OCI-LY1 (cell line): Measurements from ENCODE around the gene CDH13.
A peak's percentile ranks its signal among the peaks of the same experiment; 100 is the strongest.

ENCODE experiments used
- H2AFZ ChIP-seq: fragments of 200-600 bp; sonication (generic), shearing (Covaris generic); 2 replicates; pipeline ENCODE4 v1.6.0; 2014; ENCODE audit warnings: antibody characterized with exemption, mild to moderate bottlenecking, low read length
- H3F3A ChIP-seq: fragments of 200-600 bp; sonication (generic), shearing (Covaris generic); 2 replicates; pipeline ENCODE4 v1.6.0; 2014; ENCODE audit warnings: mild to moderate bottlenecking, antibody characterized with exemption, low read length, moderate library complexity; ENCODE audit not compliant: insufficient read depth
- H3K27ac ChIP-seq: fragments of 200-600 bp; sonication (generic); 2 replicates; pipeline ENCODE4 v1.5.1; 2014; ENCODE audit warnings: low read length, mixed run types, mild to moderate bottlenecking, low read depth; ENCODE audit not compliant: poor library complexity, severe bottlenecking
- H3K27me3 ChIP-seq: fragments of 200-600 bp; sonication (generic); 2 replicates; pipeline ENCODE4 v1.6.0; 2014; ENCODE audit warnings: antibody characterized with exemption, mild to moderate bottlenecking, low read length, moderate library complexity; ENCODE audit not compliant: insufficient read depth
- H3K36me3 ChIP-seq: fragments of 200-600 bp; sonication (generic); 2 replicates; pipeline ENCODE4 v1.6.1; 2014; ENCODE audit warnings: mild to moderate bottlenecking, antibody characterized with exemption, low read length, moderate library complexity, mixed read lengths; ENCODE audit not compliant: insufficient read depth
- H3K4me1 ChIP-seq: fragments of 200-600 bp; sonication (generic); 2 replicates; pipeline ENCODE4 v1.5.1; 2014; ENCODE audit warnings: mild to moderate bottlenecking, low read length, moderate library complexity; ENCODE audit not compliant: insufficient read depth, severe bottlenecking
- H3K4me2 ChIP-seq: fragments of 200-600 bp; sonication (generic), shearing (Covaris generic); 2 replicates; pipeline ENCODE4 v1.6.1; 2014; ENCODE audit warnings: low read length
- H3K4me3 ChIP-seq: fragments of 200-600 bp; sonication (generic); 2 replicates; pipeline ENCODE4 v1.5.1; 2014; ENCODE audit warnings: low read length, low read depth, mild to moderate bottlenecking, mixed read lengths; ENCODE audit not compliant: poor library complexity, severe bottlenecking
- H3K79me2 ChIP-seq: fragments of 200-600 bp; shearing (Covaris generic); 2 replicates; pipeline ENCODE4 v1.6.1; 2016; ENCODE audit warnings: mixed run types, low read length, mixed read lengths; ENCODE audit not compliant: insufficient read depth
- H3K9ac ChIP-seq: fragments of 200-600 bp; sonication (generic), shearing (Covaris generic); 2 replicates; pipeline ENCODE4 v1.6.1; 2014; ENCODE audit warnings: mild to moderate bottlenecking, low read length, mixed read lengths
- H3K9me2 ChIP-seq: fragments of 200-600 bp; sonication (generic), shearing (Covaris generic); 2 replicates; pipeline ENCODE4 v1.6.1; 2014; ENCODE audit warnings: low read depth, mild to moderate bottlenecking, low read length, mixed read lengths
- H3K9me3 ChIP-seq: fragments of 200-600 bp; shearing (Covaris generic); 2 replicates; pipeline ENCODE4 v1.6.1; 2014; ENCODE audit warnings: low read length, mixed read lengths
- H4K20me1 ChIP-seq: fragments of 200-600 bp; sonication (generic), shearing (Covaris generic); 2 replicates; pipeline ENCODE4 v1.6.0; 2016; ENCODE audit warnings: mild to moderate bottlenecking, low read length; ENCODE audit not compliant: insufficient read depth
- CTCF ChIP-seq: fragments of 200-600 bp; sonication (generic), shearing (Covaris generic); IDR thresholded peaks from 2 replicates; pipeline ENCODE4 v1.5.1; 2017; ENCODE audit warnings: mild to moderate bottlenecking, antibody characterized with exemption, low read length, moderate library complexity, mixed read lengths
- EZH2 ChIP-seq: fragments of 200-600 bp; sonication (generic), shearing (Covaris generic); IDR thresholded peaks from 2 replicates; pipeline ENCODE4 v1.8.0; 2017; ENCODE audit warnings: borderline replicate concordance, mixed run types, mild to moderate bottlenecking, antibody characterized with exemption, low read length, moderate library complexity, mixed read lengths

CDH13 gene

GRCh38 chr16:83356266-83356665, 729.5 kb downstream of the CDH13 start:
- no peak overlapping the region for H2AFZ ChIP-seq
- TF ChIP-seq CTCF (peak; percentile 69), EZH2 (no peak)
- H3K27ac ChIP-seq: no peak overlapping the region
- no peak overlapping the region for H3K4me3 ChIP-seq
- no peaks in the 10 kb centered on the region for H3K36me3 ChIP-seq
- no peaks in the 10 kb centered on the region for H3K27me3 ChIP-seq
- H3K4me2 ChIP-seq: no peak overlapping the region
- no peaks in the 10 kb centered on the region for H3F3A ChIP-seq
- H3K9me2 ChIP-seq: no peaks in the 10 kb centered on the region
- H3K9ac ChIP-seq: no peak overlapping the region
- no peaks in the 10 kb centered on the region for H3K4me1 ChIP-seq
- H3K79me2 ChIP-seq: no peaks in the 10 kb centered on the region
- no peaks in the 10 kb centered on the region for H4K20me1 ChIP-seq
- no peaks in the 10 kb centered on the region for H3K9me3 ChIP-seq

GRCh38 chr16:83356986-83357385, 730.2 kb downstream of the CDH13 start:
- H3K9me2 ChIP-seq: no peaks in the 10 kb centered on the region

GRCh38 chr16:83363521-83363920, 736.8 kb downstream of the CDH13 start:
- no peak overlapping the region for H2AFZ ChIP-seq
- H3K79me2 ChIP-seq: no peaks in the 10 kb centered on the region
- no peaks in the 10 kb centered on the region for H3K36me3 ChIP-seq
- H3K9me2 ChIP-seq: no peaks in the 10 kb centered on the region
- H3K9me3 ChIP-seq: no peaks in the 10 kb centered on the region
- H3K4me2 ChIP-seq: no peak overlapping the region
- H4K20me1 ChIP-seq: no peaks in the 10 kb centered on the region
- H3K4me3 ChIP-seq: no peak overlapping the region
- H3K4me1 ChIP-seq: no peaks in the 10 kb centered on the region
- H3K9ac ChIP-seq: no peak overlapping the region
- H3F3A ChIP-seq: no peaks in the 10 kb centered on the region
- TF ChIP-seq EZH2 (no peak), CTCF (no peak)
- H3K27ac ChIP-seq: no peak overlapping the region
- no peaks in the 10 kb centered on the region for H3K27me3 ChIP-seq

More at GRCh38 chr16:83356986-83357385, 730.2 kb downstream of the CDH13 start:
- no peak overlapping the region for H3K4me2 ChIP-seq
- no peak overlapping the region for H3K4me3 ChIP-seq
- H4K20me1 ChIP-seq: no peaks in the 10 kb centered on the region
- H3K27me3 ChIP-seq: no peaks in the 10 kb centered on the region
- H3K9ac ChIP-seq: no peak overlapping the region
- no peak overlapping the region for H3K27ac ChIP-seq
- TF ChIP-seq CTCF (no peak), EZH2 (no peak)
- no peaks in the 10 kb centered on the region for H3K4me1 ChIP-seq
- H2AFZ ChIP-seq: no peak overlapping the region
- no peaks in the 10 kb centered on the region for H3K9me3 ChIP-seq
- no peaks in the 10 kb centered on the region for H3K79me2 ChIP-seq
- H3K36me3 ChIP-seq: no peaks in the 10 kb centered on the region
- no peaks in the 10 kb centered on the region for H3F3A ChIP-seq
